ENCODE measurements around the gene TSTD1. TPM values are rescaled to one million over a fixed set of nuclear protein-coding genes. Genes with fewer than 3 reads are reported as not detected.
"Not testable (repeated sequence)": the region's sequence is repeated elsewhere in the genome, so short reads cannot be mapped to it uniquely, and the experiment has no call there.

Gene TSTD1
- polyA plus RNA-seq, 3 donors = 9.9 to 20.3 (median 11.8) TPM

DNA sequence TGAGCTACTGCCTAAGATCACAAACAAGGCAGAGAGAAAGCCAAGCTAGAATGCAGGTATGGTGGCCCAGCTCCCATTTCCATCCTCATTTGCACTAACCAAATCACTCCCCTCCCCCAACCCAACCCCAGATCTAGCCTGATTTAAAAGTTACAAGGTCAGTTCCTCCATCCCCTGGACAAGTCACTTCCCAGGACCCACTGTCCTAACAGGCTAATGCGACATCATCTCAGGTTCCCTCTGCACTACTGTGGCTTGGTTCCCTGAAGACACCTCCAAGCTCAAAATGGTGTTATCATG, 20.2 kb downstream of the TSTD1 start:
- Histone ChIP-seq H3K9ac (ENCODE audit: insufficient read depth, low read length, poor library complexity, severe bottlenecking) (no peak overlapping the region), H3K27ac (ENCODE audit: low read depth in 1 of 2, low read length in 2 of 2) (peak overlapping the region in 1 of 2 donors; percentile 66), H3K4me2 (replicated peaks; ENCODE audit: extremely low read depth, low read length, poor library complexity, severe bottlenecking) (peak overlapping the region; percentile 90), H3K27me3 (ENCODE audit: control insufficient read depth in 2 of 2, insufficient read depth in 2 of 2, low read length in 2 of 2) (no peaks in the 10 kb centered on the region), H2AFZ (ENCODE audit: insufficient read depth, low read depth, low read length, poor library complexity, severe bottlenecking) (no peak overlapping the region), H3K9me3 (replicated peaks in 1 of 2; ENCODE audit: control insufficient read depth in 1 of 2, insufficient read depth in 1 of 2, low read length in 2 of 2) (no peaks in the 10 kb centered on the region), H3K79me2 (ENCODE audit: insufficient read depth, low read length) (peaks cover 44% of the 10 kb centered on the region), H3K4me1 (ENCODE audit: control insufficient read depth in 1 of 2, insufficient read depth in 2 of 2, low read length in 2 of 2) (peaks cover 56 to 63% of the 10 kb centered on the region in 2 donors), H3K36me3 (replicated peaks in 1 of 2; ENCODE audit: control insufficient read depth in 1 of 2, insufficient read depth in 2 of 2, low read length in 2 of 2) (no peaks in the 10 kb centered on the region), H4K20me1 (ENCODE audit: insufficient read depth, low read length) (no peaks in the 10 kb centered on the region), H3K4me3 (replicated peaks in 1 of 3; ENCODE audit: low read depth in 2 of 3, low read length in 3 of 3) (peak overlapping the region in 1 of 3 experiments; percentile 87)
- TF ChIP-seq, protein P1, sequence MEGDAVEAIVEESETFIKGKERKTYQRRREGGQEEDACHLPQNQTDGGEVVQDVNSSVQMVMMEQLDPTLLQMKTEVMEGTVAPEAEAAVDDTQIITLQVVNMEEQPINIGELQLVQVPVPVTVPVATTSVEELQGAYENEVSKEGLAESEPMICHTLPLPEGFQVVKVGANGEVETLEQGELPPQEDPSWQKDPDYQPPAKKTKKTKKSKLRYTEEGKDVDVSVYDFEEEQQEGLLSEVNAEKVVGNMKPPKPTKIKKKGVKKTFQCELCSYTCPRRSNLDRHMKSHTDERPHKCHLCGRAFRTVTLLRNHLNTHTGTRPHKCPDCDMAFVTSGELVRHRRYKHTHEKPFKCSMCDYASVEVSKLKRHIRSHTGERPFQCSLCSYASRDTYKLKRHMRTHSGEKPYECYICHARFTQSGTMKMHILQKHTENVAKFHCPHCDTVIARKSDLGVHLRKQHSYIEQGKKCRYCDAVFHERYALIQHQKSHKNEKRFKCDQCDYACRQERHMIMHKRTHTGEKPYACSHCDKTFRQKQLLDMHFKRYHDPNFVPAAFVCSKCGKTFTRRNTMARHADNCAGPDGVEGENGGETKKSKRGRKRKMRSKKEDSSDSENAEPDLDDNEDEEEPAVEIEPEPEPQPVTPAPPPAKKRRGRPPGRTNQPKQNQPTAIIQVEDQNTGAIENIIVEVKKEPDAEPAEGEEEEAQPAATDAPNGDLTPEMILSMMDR (IDR thresholded peaks at IDR 0.05) = no peak
- Mint-ChIP-seq H3K27me3 (ENCODE audit: low read depth in 3 of 3) (peaks cover 1 to 12% (median 2%) of the 10 kb centered on the region in 3 donors), H3K36me3 (peaks cover 3 to 8% of the 10 kb centered on the region in 2 donors), H3K27ac (peak overlapping the region; percentile 17 to 94 (median 75)), H3K4me1 (peaks cover 61% of the 10 kb centered on the region), H3K4me3 (peak overlapping the region in 1 of 2 donors; percentile 93), H3K9me3 (peaks cover 0 to 2% (median 0%) of the 10 kb centered on the region in 7 donors)
- no peak for DNase-seq
- WGBS (ENCODE audit: insufficient coverage) = no CpG with 5 or more reads among the region's 1 CpG
- intact Hi-C loops (cut with micrococcal nuclease) = no loop called here

- peaks cover 44% of the 10 kb centered on the region for H3K79me2 ChIP-seq (ENCODE audit: insufficient read depth, low read length)
- intact Hi-C loops (cut with micrococcal nuclease) = no loop called here
- TF ChIP-seq, protein P1 (IDR thresholded peaks at IDR 0.05) = no peak
- no peaks in the 10 kb centered on the region for H3K36me3 ChIP-seq (replicated peaks in 1 of 2; ENCODE audit: control insufficient read depth in 1 of 2, insufficient read depth in 2 of 2, low read length in 2 of 2)
- H3K9ac ChIP-seq (ENCODE audit: insufficient read depth, low read length, poor library complexity, severe bottlenecking) = no peak overlapping the region
- peak overlapping the region in 1 of 3 experiments; percentile 87 for H3K4me3 ChIP-seq (replicated peaks in 1 of 3; ENCODE audit: low read depth in 2 of 3, low read length in 3 of 3)
- Mint-ChIP-seq H3K4me3 (peak overlapping the region in 1 of 2 donors; percentile 93), H3K9me3 (peaks cover 0 to 2% (median 0%) of the 10 kb centered on the region in 7 donors), H3K36me3 (peaks cover 3 to 8% of the 10 kb centered on the region in 2 donors), H3K4me1 (peaks cover 67% of the 10 kb centered on the region), H3K27me3 (ENCODE audit: low read depth in 3 of 3) (peaks cover 1 to 12% (median 2%) of the 10 kb centered on the region in 3 donors), H3K27ac (peak overlapping the region; percentile 73 to 94 (median 79))
- H3K27ac ChIP-seq (ENCODE audit: low read depth in 1 of 2, low read length in 2 of 2) = peak overlapping the region; percentile 31 to 66
- no peaks in the 10 kb centered on the region for H4K20me1 ChIP-seq (ENCODE audit: insufficient read depth, low read length)
- no peaks in the 10 kb centered on the region for H3K27me3 ChIP-seq (ENCODE audit: control insufficient read depth in 2 of 2, insufficient read depth in 2 of 2, low read length in 2 of 2)
- whole genome bisulfite sequencing (ENCODE audit: insufficient coverage) = 43% methylated on average over 1 of the region's 5 CpGs
- H3K4me2 ChIP-seq (replicated peaks; ENCODE audit: extremely low read depth, low read length, poor library complexity, severe bottlenecking) = peak overlapping the region; percentile 90
- peaks cover 62 to 69% of the 10 kb centered on the region in 2 donors for H3K4me1 ChIP-seq (ENCODE audit: control insufficient read depth in 1 of 2, insufficient read depth in 2 of 2, low read length in 2 of 2)
- peak in 2 of 3 donors; percentile 41 to 62 for DNase-seq
- no peak overlapping the region for H2AFZ ChIP-seq (ENCODE audit: insufficient read depth, low read depth, low read length, poor library complexity, severe bottlenecking)
- H3K9me3 ChIP-seq (replicated peaks in 1 of 2; ENCODE audit: control insufficient read depth in 1 of 2, insufficient read depth in 1 of 2, low read length in 2 of 2) = no peaks in the 10 kb centered on the region
Observed at GRCh38 chr1:161017756-161018630, 20.8 kb downstream of the TSTD1 start.

DNA sequence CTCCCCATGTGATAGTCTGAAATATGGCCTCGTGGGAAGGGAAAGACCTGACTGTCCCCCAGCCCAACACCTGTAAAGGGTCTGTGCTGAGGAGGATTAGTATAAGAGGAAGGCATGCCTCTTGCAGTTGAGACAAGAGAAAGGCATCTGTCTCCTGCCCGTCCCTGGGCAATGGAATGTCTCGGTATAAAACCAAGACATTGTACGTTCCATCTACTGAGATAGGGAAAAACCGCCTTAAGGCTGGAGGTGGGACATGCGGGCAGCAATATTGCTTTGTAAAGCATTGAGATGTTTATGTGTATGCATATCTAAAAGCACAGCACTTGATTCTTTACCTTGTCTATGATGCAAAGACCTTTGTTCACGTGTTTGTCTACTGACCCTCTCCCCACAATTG, 21.6 kb downstream of the TSTD1 start:
- H3K27ac ChIP-seq (ENCODE audit: low read depth in 1 of 2, low read length in 2 of 2); H3K9me3 ChIP-seq (replicated peaks in 1 of 2; ENCODE audit: control insufficient read depth in 1 of 2, insufficient read depth in 1 of 2, low read length in 2 of 2); H4K20me1 ChIP-seq (ENCODE audit: insufficient read depth, low read length); H3K9ac ChIP-seq (ENCODE audit: insufficient read depth, low read length, poor library complexity, severe bottlenecking); H3K9me3 Mint-ChIP-seq; H3K36me3 Mint-ChIP-seq; H3K4me3 Mint-ChIP-seq; intact Hi-C loops (cut with micrococcal nuclease); H3K36me3 ChIP-seq (replicated peaks in 1 of 2; ENCODE audit: control insufficient read depth in 1 of 2, insufficient read depth in 2 of 2, low read length in 2 of 2); H3K4me3 ChIP-seq (replicated peaks in 1 of 3; ENCODE audit: low read depth in 2 of 3, low read length in 3 of 3); DNase-seq; H2AFZ ChIP-seq (ENCODE audit: insufficient read depth, low read depth, low read length, poor library complexity, severe bottlenecking); H3K27me3 ChIP-seq (ENCODE audit: control insufficient read depth in 2 of 2, insufficient read depth in 2 of 2, low read length in 2 of 2); H3K4me2 ChIP-seq (replicated peaks; ENCODE audit: extremely low read depth, low read length, poor library complexity, severe bottlenecking): not testable (repeated sequence)
- Histone ChIP-seq H3K79me2 (ENCODE audit: insufficient read depth, low read length) (peaks cover 45% of the 10 kb centered on the region), H3K4me1 (ENCODE audit: control insufficient read depth in 1 of 2, insufficient read depth in 2 of 2, low read length in 2 of 2) (peaks cover 69 to 76% of the 10 kb centered on the region in 2 donors)
- Mint-ChIP-seq H3K27me3 (ENCODE audit: low read depth in 3 of 3) (peaks cover 0 to 11% (median 1%) of the 10 kb centered on the region in 3 donors), H3K4me1 (peaks cover 73% of the 10 kb centered on the region), H3K27ac (peak overlapping the region in 3 of 7 donors; percentile 54 to 94 (median 73))
- no CpG with 5 or more reads among the region's 7 CpGs for WGBS (ENCODE audit: insufficient coverage)

All from CD14-positive monocyte (primary cell).